HCT116 (cell line): ENCODE measurements around the gene SLC5A2. TPM values are rescaled to one million over a fixed set of nuclear protein-coding genes. Genes with fewer than 3 reads are reported as not detected.

Experiments used
- ATAC-seq: fragments of 200-7000 bp; cut with Tn5 transposase; 2 replicates; pipeline ENCODE4 v1.9.1; 2020; ENCODE audit warnings: mild to moderate bottlenecking, moderate library complexity
- BruUV-seq: library from RNA; stranded (reverse); fragments of 400-500 nt; replicated peaks from 2 replicates; lab custom pipeline; 2021; lab: Mats Ljungman, UMichigan
- CTCF ChIA-PET: fragments of 300-600 bp; sonication (Branson Sonifier 250); formaldehyde crosslinking; loops from one replicate; lab custom pipeline; 2021; ENCODE audit warnings: antibody characterized with exemption; lab: Charles Lee
- POLR2A ChIA-PET: fragments of 300-600, 350-600 bp; sonication (Branson Sonifier 250); formaldehyde crosslinking; loops from one replicate; lab custom pipeline; 2021; ENCODE audit warnings: antibody characterized with exemption; lab: Charles Lee
- RAD21 ChIA-PET, 2 experiments: fragments of 300-600 bp; sonication (Branson Sonifier 250); formaldehyde crosslinking; loops; one replicate each; lab custom pipeline; 2023; ENCODE audit warnings: low total read pairs in 2 of 2; ENCODE audit not compliant: uncharacterized antibody in 2 of 2, unreplicated experiment in 2 of 2, low non-redundant PET in 1 of 2; lab: Charles Lee
- DNase-seq: peaks from one replicate; pipeline ENCODE4 v3.0.0-alpha.2; 2010; ENCODE audit warnings: low read depth, low spot score
- H2AFZ ChIP-seq: fragments of 200-600 bp; shearing (Covaris generic), sonication (generic); 2 replicates; pipeline ENCODE4 v1.6.1; 2017; ENCODE audit warnings: low read depth, mixed run types, mixed read lengths, antibody characterized with exemption, low read length; ENCODE audit not compliant: poor library complexity, severe bottlenecking
- H3K27ac ChIP-seq: 2 replicates; pipeline ENCODE4 v1.5.1; 2012; ENCODE audit warnings: low read depth, low read length
- H3K27me3 ChIP-seq: fragments of 200-600 bp; sonication (generic); 2 replicates; pipeline ENCODE4 v1.6.1; 2016; ENCODE audit warnings: mixed run types, low read length, mixed read lengths; ENCODE audit not compliant: insufficient read depth
- H3K36me3 ChIP-seq, 2 experiments: fragments of 200-500 bp in 1 of 2; fragments of 200-600 bp in 1 of 2; sonication (Bioruptor generic) in 1 of 2; sonication (generic) in 1 of 2; 2 replicates each; pipeline versions ENCODE4 v1.5.1 to v1.6.1; 2014 to 2016; ENCODE audit warnings: low read length in 2 of 2, inconsistent platforms in 1 of 2, mixed read lengths in 1 of 2, mixed run types in 1 of 2; ENCODE audit not compliant: insufficient read depth in 2 of 2, control insufficient read depth in 1 of 2
- H3K4me1 ChIP-seq, 2 experiments: fragments of 200-600 bp in 1 of 2; sonication (generic) in 1 of 2; 2 replicates each; pipeline versions ENCODE4 v1.5.1 to v1.6.1; 2012 to 2017; ENCODE audit warnings: low read length in 2 of 2, inconsistent platforms in 1 of 2, mild to moderate bottlenecking in 1 of 2, mixed read lengths in 1 of 2, mixed run types in 1 of 2, moderate library complexity in 1 of 2; ENCODE audit not compliant: insufficient read depth in 2 of 2, control insufficient read depth in 1 of 2
- H3K4me2 ChIP-seq: fragments of 200-600 bp; sonication (generic); 2 replicates; pipeline ENCODE4 v1.6.1; 2017; ENCODE audit warnings: mixed run types, low read length, mixed read lengths
- H3K4me3 ChIP-seq, 2 experiments: fragments of 200-600 bp in 1 of 2; sonication (generic) in 1 of 2; replicated peaks in 1 of 2; 2 replicates each; pipeline ENCODE4 v1.5.1; 2011 to 2016; ENCODE audit warnings: low read length in 2 of 2, control low read depth in 1 of 2, low read depth in 1 of 2, mild to moderate bottlenecking in 1 of 2, mixed read lengths in 1 of 2, mixed run types in 1 of 2
- H3K79me2 ChIP-seq: fragments of 200-600 bp; sonication (generic); 2 replicates; pipeline ENCODE4 v1.6.1; 2017; ENCODE audit warnings: mild to moderate bottlenecking, mixed run types, low read length, moderate library complexity, mixed read lengths; ENCODE audit not compliant: insufficient read depth
- H3K9ac ChIP-seq: fragments of 200-600 bp; sonication (generic); 2 replicates; pipeline ENCODE4 v1.6.1; 2016; ENCODE audit warnings: low read length, mixed read lengths
- H3K9me2 ChIP-seq: fragments of 200-600 bp; sonication (generic), shearing (Covaris generic); 2 replicates; pipeline ENCODE4 v1.6.1; 2017; ENCODE audit warnings: mixed run types, mild to moderate bottlenecking, moderate library complexity; ENCODE audit not compliant: insufficient read depth
- H3K9me3 ChIP-seq, 2 experiments: fragments of 200-500 bp in 1 of 2; fragments of 200-600 bp in 1 of 2; sonication (Bioruptor generic) in 1 of 2; sonication (generic) in 1 of 2; 2 replicates each; pipeline ENCODE4 v1.6.1; 2014 to 2017; ENCODE audit warnings: low read length in 2 of 2, mixed read lengths in 2 of 2, inconsistent platforms in 1 of 2, low read depth in 1 of 2, mild to moderate bottlenecking in 1 of 2, mixed run types in 1 of 2, moderate library complexity in 1 of 2; ENCODE audit not compliant: control insufficient read depth in 1 of 2, insufficient read depth in 1 of 2
- H4K20me1 ChIP-seq: fragments of 200-600 bp; sonication (generic), shearing (Covaris generic); 2 replicates; pipeline ENCODE4 v1.6.1; 2017; ENCODE audit warnings: mixed run types, mild to moderate bottlenecking, moderate library complexity; ENCODE audit not compliant: insufficient read depth
- EZH2 ChIP-seq: fragments of 200-600 bp; sonication (generic); IDR thresholded peaks from 2 replicates; pipeline ENCODE4 v1.6.1; 2017; ENCODE audit warnings: antibody characterized with exemption, mixed run types
- EZH2phosphoT487 ChIP-seq: fragments of 200-600 bp; IDR thresholded peaks from 2 replicates; pipeline ENCODE4 v1.6.1; 2018; ENCODE audit warnings: antibody characterized with exemption, borderline replicate concordance
- FOSL1 ChIP-seq: IDR thresholded peaks from 2 replicates; pipeline ENCODE4 v1.6.1; 2012; ENCODE audit warnings: low read depth
- JUND ChIP-seq: IDR thresholded peaks from 2 replicates; pipeline ENCODE4 v1.6.1; 2012
- POLR2A ChIP-seq: IDR thresholded peaks from 2 replicates; pipeline ENCODE4 v1.7.0; 2011; ENCODE audit warnings: borderline replicate concordance; ENCODE audit not compliant: insufficient read depth, insufficient read length; ENCODE audit errors: extremely low read depth
- SP1 ChIP-seq: IDR thresholded peaks from 2 replicates; pipeline ENCODE4 v1.6.1; 2012; ENCODE audit warnings: low read depth
- TCF7L2 ChIP-seq: IDR thresholded peaks from 2 replicates; pipeline ENCODE4 v1.7.0; 2011; ENCODE audit warnings: borderline replicate concordance, inconsistent platforms; ENCODE audit not compliant: insufficient read depth, insufficient read length; ENCODE audit errors: extremely low read depth
- YY1 ChIP-seq: IDR thresholded peaks from 2 replicates; pipeline ENCODE4 v1.6.1; 2011; ENCODE audit warnings: low read length, low read depth, moderate library complexity, mild to moderate bottlenecking; ENCODE audit not compliant: insufficient replicate concordance; ENCODE audit errors: extremely low read depth
- ZNF274 ChIP-seq: fragments of 200-500 bp; sonication (Bioruptor generic); IDR thresholded peaks from 2 replicates; pipeline ENCODE4 v1.6.1; 2014; ENCODE audit warnings: mild to moderate bottlenecking, low read depth, low read length, inconsistent platforms
- intact Hi-C: fragments of 100-400 bp; cut with micrococcal nuclease; formaldehyde crosslinking; loops from 2 replicates; pipeline ENCODE4 v1.10.0; 2022
- total RNA-seq: library from RNA; stranded (reverse); gene quantifications from one replicate; pipeline ENCODE4 v1.2.1, GENCODE V29; 2021; ENCODE audit not compliant: unreplicated experiment
- TF ChIP-seq, protein P1 (sequence below), 3 experiments: fragments of 200-600 bp in 1 of 3; sonication (generic) in 1 of 3; IDR thresholded peaks in 2 of 3; conservative IDR thresholded peaks in 1 of 3; 2 replicates each; pipeline ENCODE4 v1.5.1; 2012 to 2017; ENCODE audit warnings: low read depth in 2 of 3, low read length in 2 of 3, antibody characterized with exemption in 1 of 3, borderline replicate concordance in 1 of 3, control low read depth in 1 of 3, mild to moderate bottlenecking in 1 of 3, mixed read lengths in 1 of 3, mixed run types in 1 of 3, moderate library complexity in 1 of 3; ENCODE audit not compliant: insufficient read depth in 1 of 3
- TF ChIP-seq, protein P2 (sequence below): IDR thresholded peaks from 2 replicates; pipeline ENCODE4 v1.6.1; 2012

Gene SLC5A2
- total RNA-seq, 1 experiment from 2014 or later: 0.10 TPM

DNA sequence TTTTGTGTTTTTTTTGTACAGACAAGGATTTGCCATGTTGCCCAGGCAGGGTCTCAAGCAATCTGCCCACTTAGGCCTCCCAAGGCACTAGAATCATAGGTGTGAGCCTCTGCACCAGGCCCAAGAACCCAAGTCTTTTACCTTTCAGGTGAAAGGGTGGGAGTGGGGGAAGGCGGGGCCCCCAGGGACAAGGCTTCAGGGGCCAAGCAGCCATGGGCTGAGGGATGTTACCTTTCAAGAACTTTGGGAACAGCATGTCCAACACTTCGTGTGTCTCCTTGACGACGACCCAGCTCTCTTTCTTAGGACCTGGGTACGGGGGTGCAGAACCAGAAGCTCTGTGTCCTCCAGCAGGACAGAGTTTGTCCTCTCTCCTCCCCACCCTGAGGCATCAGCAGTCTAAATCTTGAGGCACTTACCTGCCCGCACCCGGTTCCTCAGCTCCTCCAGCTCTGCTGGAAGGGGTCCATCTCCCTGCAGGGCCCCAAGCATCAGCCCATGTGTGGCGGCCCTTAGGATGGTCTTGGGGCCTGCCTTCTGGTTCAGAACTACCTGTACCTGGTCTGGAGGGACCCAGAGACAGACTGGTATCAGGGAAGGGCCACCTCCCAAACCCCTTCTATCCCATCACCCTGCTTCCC is 9.0 kb downstream of the SLC5A2 start:
- Histone ChIP-seq H3K36me3 (peaks cover 2 to 4% of the 10 kb centered on the region in 2 experiments; a peak in 2 of 4 replicates), H3K9me2 (no peaks in the 10 kb centered on the region), H4K20me1 (no peaks in the 10 kb centered on the region), H3K27me3 (no peaks in the 10 kb centered on the region), H3K9me3 (no peaks in the 10 kb centered on the region), H2AFZ (no peak overlapping the region), H3K79me2 (no peaks in the 10 kb centered on the region), H3K4me3 (no peak overlapping the region), H3K27ac (no peak overlapping the region), H3K4me1 (peaks cover 2 to 13% of the 10 kb centered on the region in 2 experiments; a peak in 2 of 4 replicates), H3K4me2 (no peak overlapping the region), H3K9ac (no peak overlapping the region)
- ChIA-PET RAD21 (no interaction called here), CTCF (interaction anchor here (0.8 kb wide), 1 partner anchor 19 kb away, joined by 3 read pairs; no protein-coding TSS in a partner anchor), POLR2A (no interaction called here)
- TF ChIP-seq POLR2A (no peak), EZH2 (no peak), SP1 (no peak), JUND (no peak), TCF7L2 (no peak), YY1 (no peak), FOSL1 (no peak), EZH2phosphoT487 (no peak), ZNF274 (no peak)
- TF ChIP-seq, protein P1, sequence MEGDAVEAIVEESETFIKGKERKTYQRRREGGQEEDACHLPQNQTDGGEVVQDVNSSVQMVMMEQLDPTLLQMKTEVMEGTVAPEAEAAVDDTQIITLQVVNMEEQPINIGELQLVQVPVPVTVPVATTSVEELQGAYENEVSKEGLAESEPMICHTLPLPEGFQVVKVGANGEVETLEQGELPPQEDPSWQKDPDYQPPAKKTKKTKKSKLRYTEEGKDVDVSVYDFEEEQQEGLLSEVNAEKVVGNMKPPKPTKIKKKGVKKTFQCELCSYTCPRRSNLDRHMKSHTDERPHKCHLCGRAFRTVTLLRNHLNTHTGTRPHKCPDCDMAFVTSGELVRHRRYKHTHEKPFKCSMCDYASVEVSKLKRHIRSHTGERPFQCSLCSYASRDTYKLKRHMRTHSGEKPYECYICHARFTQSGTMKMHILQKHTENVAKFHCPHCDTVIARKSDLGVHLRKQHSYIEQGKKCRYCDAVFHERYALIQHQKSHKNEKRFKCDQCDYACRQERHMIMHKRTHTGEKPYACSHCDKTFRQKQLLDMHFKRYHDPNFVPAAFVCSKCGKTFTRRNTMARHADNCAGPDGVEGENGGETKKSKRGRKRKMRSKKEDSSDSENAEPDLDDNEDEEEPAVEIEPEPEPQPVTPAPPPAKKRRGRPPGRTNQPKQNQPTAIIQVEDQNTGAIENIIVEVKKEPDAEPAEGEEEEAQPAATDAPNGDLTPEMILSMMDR (IDR thresholded peaks at IDR 0.05 in 2 of 3, conservative IDR thresholded peaks at IDR 0.05 in 1 of 3; ENCODE audit: borderline replicate concordance in 1 of 3, insufficient read depth in 1 of 3, low read depth in 2 of 3, low read length in 2 of 3): no peak
- TF ChIP-seq, protein P2, sequence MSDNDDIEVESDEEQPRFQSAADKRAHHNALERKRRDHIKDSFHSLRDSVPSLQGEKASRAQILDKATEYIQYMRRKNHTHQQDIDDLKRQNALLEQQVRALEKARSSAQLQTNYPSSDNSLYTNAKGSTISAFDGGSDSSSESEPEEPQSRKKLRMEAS: no peak
- no peak for DNase-seq
- intact Hi-C loops: no loop called here
- no TSS peak for BruUV-seq
- no peak for ATAC-seq
